CMK (cell line): ENCODE measurements around the gene SPOCK1.

Source experiments
- DNase-seq: peaks from one replicate; pipeline ENCODE4 v3.0.0-alpha.2; 2010; ENCODE audit warnings: low read depth

The SPOCK1 gene

DNA sequence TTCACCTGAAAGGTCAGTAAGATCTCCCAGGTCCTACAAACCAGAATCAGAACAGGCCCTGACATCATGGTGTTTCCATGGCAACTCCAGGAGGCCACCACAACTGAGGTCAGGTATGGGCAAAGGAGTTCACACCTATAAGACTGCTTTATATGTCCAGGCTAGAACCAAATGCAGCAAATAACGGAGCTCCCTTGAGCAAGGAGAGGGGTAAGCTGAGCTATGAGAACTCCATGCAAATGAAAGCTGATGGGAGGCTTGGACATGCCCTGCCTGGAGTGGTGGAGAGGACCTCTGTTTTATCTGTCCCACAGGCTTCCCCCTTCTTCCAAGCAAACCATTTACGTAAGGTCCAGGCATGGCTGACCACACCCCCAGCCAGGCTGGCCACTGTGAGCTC, 207.7 kb downstream of the SPOCK1 start:
- DNase-seq, result no peak

- no peak for DNase-seq
Measured at GRCh38 chr5:137291031-137291430, 208.1 kb downstream of the SPOCK1 start.

GRCh38 chr5:137290373-137290772, 208.8 kb downstream of the SPOCK1 start:
- DNase-seq, result no peak

GRCh38 chr5:137289856-137290255, 209.3 kb downstream of the SPOCK1 start:
- no peak for DNase-seq

GRCh38 chr5:137287569-137287968, 211.6 kb downstream of the SPOCK1 start:
- DNase-seq, result no peak

- no peak for DNase-seq
Measured at GRCh38 chr5:137286025-137286610, 213.0 kb downstream of the SPOCK1 start.

- DNase-seq, result no peak
Measured at GRCh38 chr5:137283801-137284200, 215.3 kb downstream of the SPOCK1 start.

DNA sequence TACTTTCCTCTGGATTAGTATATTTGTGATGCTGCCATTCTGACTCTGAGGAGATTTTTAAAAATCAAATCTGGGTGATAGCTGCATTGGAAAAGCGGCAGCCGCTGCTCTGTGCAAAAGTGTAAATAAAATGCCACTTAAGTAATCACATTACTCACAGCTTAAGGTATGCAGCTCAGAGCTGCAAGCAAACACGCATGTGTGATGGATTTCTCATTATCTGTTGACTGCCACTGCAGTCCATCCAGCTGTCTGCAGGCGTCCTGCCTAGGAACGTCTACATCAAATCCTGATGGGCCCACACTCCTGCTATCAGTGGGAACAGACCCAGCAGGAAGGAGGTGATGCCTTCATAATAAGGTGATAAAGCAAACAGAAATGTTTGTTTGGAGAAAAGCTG, 216.9 kb downstream of the SPOCK1 start:
- DNase-seq, result no peak

GRCh38 chr5:137281201-137281600, 217.9 kb downstream of the SPOCK1 start:
- no peak for DNase-seq

DNA sequence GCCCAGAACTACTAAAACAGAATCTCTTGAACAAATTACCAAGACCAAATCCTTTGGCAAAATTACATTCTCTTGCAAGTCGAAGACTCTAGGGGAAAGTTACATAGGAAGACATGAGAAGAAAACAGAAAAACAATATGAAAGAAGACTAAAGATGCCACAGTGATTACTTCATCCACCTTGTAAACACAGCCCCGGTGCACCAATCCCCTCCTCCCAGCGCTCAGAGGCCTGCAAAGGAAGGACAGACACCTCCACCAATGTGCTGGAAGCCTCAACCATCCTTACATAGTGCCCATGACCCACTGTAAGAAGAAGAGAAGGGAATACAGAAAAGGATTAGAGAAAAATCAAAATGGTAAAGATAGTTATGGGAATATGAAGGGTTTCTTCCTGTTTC, 218.5 kb downstream of the SPOCK1 start:
- DNase-seq, result no peak

- no peak for DNase-seq
Measured at GRCh38 chr5:137279521-137280231, 219.4 kb downstream of the SPOCK1 start.

- no peak for DNase-seq
Measured at GRCh38 chr5:137278476-137278875, 220.7 kb downstream of the SPOCK1 start.

DNA sequence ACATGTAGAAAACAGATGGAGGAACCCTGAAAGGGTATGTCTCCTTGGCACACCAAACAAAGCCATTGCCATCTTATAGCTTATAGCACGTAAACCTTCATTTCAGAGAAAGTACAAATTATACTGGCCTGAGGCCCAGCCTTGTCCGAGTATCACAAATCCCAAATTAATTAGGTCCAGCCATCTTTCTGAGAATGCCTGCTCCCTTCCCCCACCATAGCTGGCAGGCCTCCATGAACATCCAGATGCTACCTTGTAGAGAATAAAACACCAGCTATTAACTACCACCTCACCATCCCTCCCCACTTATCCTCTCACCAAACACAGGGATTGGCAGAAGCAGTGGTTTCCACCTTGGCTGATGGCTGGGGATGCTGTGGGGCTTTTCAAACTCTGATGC, 224.0 kb downstream of the SPOCK1 start:
- DNase-seq, result no peak

- no peak for DNase-seq
Measured at GRCh38 chr5:137273511-137273910, 225.6 kb downstream of the SPOCK1 start.

DNA sequence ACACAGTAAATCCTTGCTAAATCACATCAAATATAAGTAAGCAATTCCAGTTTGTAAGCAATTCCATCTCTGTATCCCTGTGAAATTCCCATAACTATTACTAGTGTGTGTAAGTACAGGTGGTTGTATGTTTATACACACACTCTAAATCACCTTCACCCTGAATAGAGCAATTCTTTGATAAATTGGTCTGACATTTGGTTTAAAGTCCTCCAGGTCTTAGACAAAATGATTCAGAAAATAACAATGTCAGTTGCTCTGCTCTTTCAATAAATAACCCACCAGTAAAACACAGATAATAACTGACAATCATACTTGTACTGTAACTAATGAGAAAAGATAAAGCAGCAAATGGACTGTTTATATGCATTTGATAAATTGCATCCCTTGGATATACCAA, 226.3 kb downstream of the SPOCK1 start:
- DNase-seq, result no peak

DNA sequence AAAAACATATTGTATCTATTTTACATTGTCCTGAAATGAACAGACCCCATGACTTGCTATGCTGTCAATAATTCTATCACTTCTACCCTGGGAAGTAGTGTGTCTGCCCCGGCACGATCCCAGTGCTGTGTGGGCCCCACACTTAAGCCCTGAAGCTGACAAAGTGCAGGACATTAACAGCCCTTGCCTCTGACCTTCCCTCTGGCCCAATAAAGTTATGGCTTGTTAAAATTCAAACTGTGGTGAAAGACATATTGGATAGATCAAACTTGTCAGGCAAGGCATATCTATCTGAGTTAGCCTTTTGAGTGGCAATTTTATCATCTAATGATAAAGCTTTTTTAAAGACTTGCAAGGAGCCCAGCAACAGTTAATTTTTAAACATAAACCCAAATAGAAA, 229.2 kb downstream of the SPOCK1 start:
- no peak for DNase-seq

GRCh38 chr5:137269274-137269673, 229.9 kb downstream of the SPOCK1 start:
- DNase-seq, result no peak

GRCh38 chr5:137268646-137269045, 230.5 kb downstream of the SPOCK1 start:
- DNase-seq, result no peak

GRCh38 chr5:137266186-137266585, 232.9 kb downstream of the SPOCK1 start:
- no peak for DNase-seq

- no peak for DNase-seq
Measured at GRCh38 chr5:137265457-137265856, 233.7 kb downstream of the SPOCK1 start.

GRCh38 chr5:137264573-137264972, 234.6 kb downstream of the SPOCK1 start:
- no peak for DNase-seq

GRCh38 chr5:137264041-137264440, 235.1 kb downstream of the SPOCK1 start:
- no peak for DNase-seq

GRCh38 chr5:137263371-137264005, 235.6 kb downstream of the SPOCK1 start:
- DNase-seq, result no peak

DNA sequence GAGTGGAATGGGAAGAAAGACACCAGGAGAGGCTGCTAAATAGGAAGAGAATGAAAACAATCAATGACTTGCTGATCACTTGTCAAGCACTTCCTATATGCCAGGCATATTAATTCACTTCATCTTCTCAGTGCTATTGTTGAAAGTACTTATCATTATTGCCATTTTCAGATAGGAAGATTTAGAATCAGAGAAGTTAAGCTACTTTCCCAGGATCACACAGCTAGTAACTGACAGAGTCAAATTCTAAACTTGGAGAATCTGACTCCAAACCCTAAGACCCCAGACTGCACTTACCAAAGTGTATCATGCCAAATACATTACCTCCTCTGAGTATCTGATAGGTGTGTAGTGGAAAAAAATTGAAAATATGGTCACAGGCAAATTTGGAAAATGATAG, 236.3 kb downstream of the SPOCK1 start:
- DNase-seq, result no peak
